Fibroblast of pulmonary artery (primary cell): ENCODE measurements around the gene SLC25A47.

Experiments
- DNase-seq: peaks from one replicate; pipeline ENCODE4 v3.0.0-alpha.2; 2010; ENCODE audit warnings: low read depth
- H3K4me3 ChIP-seq: replicated peaks from 2 replicates; pipeline ENCODE4 v1.5.1; 2011; ENCODE audit warnings: low read depth, mild to moderate bottlenecking, control low read depth, low read length, moderate library complexity
- TF ChIP-seq, protein P1 (sequence below): IDR thresholded peaks from 2 replicates; pipeline ENCODE4 v1.5.1; 2011; ENCODE audit warnings: mild to moderate bottlenecking, control low read depth, low read length, inconsistent platforms; ENCODE audit errors: missing control alignments

SLC25A47 gene

DNA sequence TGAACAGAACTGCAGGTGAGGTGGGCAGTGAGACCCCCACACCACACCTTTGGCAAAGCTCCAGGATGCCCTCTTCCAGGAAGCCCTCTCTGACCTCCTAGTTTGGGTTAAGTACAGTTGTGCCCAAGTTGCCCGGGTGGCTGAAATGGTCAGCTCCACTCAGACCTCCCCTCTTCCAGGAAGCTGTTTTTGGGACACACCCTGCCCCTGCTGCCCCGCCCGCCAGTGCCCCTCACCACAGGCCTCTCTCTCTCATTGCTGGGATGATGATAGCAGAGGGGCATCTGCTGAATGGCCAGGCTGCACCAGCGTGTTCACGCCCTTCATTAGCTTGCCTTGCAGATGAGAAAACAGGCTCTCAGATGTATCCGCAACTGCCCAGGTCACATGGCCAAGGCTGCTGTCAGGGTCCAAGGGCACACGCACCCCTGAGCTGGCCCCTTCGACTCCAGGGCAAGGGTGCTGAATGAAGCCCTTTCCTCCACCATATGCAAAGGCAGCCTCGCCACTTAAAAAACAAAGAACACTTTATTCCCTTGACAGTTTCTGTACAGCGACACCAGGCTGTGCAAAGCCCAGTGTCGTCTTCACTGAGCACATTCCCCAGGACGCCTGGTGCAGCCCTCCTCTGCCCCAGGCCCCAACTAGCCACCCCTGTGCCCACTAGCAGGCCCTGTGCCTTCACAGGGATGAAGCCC, 32.4 kb upstream of the SLC25A47 start:
- no peak for DNase-seq
- TF ChIP-seq, protein P1, sequence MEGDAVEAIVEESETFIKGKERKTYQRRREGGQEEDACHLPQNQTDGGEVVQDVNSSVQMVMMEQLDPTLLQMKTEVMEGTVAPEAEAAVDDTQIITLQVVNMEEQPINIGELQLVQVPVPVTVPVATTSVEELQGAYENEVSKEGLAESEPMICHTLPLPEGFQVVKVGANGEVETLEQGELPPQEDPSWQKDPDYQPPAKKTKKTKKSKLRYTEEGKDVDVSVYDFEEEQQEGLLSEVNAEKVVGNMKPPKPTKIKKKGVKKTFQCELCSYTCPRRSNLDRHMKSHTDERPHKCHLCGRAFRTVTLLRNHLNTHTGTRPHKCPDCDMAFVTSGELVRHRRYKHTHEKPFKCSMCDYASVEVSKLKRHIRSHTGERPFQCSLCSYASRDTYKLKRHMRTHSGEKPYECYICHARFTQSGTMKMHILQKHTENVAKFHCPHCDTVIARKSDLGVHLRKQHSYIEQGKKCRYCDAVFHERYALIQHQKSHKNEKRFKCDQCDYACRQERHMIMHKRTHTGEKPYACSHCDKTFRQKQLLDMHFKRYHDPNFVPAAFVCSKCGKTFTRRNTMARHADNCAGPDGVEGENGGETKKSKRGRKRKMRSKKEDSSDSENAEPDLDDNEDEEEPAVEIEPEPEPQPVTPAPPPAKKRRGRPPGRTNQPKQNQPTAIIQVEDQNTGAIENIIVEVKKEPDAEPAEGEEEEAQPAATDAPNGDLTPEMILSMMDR, result no peak
- H3K4me3 ChIP-seq, result no peak overlapping the region

DNA sequence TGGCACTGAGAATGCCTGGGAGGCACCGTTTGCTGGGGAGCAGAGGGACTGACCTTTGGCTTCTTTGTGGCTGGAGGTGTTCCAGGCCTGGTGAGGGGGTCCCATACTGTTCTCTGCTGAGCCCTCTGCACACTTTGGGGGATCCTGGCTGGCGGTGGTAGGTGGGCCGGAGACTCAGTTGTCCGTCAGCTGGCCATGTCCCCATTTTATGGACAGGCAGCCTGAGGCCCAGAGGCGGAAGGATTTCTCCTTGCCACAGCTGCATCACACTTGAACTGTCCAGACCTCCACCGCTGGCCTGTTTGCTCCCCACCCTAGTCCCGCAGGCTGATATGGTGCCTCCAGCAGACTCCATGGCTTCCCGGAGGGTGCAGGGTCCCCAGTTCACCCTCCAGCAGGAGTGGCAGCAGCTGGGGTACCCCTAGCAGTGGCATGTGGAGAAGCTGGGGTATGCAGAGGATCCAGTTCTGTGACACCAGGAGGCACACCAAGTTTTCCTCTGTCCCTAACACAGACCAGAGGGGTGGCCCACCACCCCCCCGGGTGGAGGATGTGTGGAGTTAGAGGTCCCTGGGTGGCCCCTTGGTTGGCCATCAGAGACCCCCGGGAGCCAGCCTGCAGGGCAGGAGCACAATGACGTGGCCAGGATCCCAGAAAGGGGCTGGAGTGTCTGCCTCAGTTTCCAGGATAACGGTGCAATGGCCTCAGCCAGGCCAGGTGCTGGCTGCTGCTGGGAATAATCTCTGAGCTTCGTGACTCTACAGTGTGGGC, 31.6 kb upstream of the SLC25A47 start:
- TF ChIP-seq, protein P1, result no peak
- no peak overlapping the region for H3K4me3 ChIP-seq
- DNase-seq, result no peak

DNA sequence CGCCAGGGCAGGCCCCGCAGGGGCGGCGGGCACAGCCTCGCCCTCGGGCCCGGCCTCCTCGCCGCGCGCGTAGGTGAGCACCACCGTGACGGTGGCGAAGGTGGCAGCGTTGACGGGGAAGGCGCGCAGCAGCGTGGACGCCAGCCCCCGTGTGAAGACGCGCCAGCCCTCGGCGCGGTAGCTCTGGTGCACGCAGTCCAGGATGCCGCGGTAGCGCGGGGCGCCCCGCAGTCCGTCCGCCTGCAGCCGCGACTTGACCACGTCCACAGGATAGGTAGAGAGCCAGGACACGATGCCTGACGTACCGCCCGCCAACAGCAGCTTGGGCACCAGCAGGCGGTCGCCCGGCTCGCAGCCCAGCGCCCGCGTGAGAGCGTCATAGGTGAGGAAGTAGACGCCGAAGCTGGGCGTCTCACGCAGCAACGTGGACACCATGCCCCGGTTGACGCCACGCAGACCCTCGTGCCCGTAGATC, 30.8 kb upstream of the SLC25A47 start:
- no peak overlapping the region for H3K4me3 ChIP-seq
- DNase-seq, result no peak
- TF ChIP-seq, protein P1, result no peak

DNA sequence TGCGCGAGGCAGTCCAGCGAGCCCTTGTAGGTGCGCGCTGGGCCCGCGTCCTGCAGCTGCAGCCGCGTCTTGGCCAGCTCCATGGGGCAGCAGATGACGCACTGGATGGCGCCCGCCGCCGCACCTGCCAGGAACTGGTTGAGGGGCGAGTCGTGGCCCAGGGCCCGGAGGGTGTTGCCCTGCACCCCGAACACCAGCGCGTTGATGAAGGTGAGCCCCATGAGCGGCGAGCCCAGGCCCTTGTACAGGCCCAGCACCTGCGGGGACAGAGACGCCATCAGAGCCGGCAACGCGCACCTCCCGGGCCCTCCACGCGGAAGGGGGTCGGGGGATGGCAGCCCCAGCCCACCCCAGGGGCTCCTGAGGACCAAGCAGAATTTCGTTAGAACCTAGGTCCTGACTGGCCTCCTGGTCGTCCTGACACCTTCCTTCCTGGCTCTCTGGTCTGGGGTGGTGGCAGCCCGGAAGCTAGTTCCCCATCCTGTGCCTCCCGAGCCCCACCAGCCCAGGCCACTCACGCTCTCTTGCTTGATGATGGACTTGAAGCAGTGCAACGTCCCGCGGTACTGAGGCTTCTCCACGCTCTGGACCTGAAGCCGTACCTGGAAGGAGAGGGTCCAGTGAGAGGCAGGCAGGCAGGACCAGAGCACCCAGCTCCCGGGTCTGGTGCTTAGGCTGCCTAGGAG, 30.2 kb upstream of the SLC25A47 start:
- DNase-seq, result no peak
- TF ChIP-seq, protein P1, result no peak
- no peak overlapping the region for H3K4me3 ChIP-seq

DNA sequence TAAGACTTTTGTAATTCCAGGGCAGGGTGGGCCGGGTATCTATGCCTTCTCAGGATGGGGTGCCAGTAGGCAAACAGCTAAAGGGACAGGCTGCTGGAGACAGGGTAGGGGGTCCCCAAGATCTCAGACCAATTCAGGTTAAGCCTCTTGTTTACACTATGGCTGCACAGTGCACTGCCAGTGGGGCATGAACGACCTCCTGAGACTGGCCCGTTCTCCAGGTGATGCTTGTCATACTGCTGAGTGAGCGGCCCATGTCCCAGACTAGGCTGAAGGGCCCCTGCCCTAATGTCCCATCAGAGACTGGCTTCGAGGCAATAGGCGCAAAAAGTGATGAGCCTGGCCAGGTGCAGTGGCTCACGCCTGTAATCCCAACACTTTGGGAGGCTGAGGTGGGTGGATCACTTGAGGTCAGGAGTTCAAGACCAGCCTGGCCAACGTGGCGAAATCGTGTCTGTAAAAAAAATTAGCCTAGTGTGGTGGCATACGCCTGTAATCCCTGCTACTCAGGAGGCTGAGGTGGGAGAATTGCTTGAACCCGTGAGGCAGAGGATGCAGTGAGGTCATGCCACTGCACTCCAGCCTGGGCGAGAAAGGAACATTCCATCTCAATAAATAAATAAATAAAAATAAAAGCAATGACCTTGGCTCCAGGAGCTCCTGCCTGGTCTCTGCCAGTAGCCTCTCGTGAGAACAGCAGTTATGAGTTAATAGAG, 29.5 kb upstream of the SLC25A47 start:
- no peak overlapping the region for H3K4me3 ChIP-seq
- no peak for DNase-seq
- TF ChIP-seq, protein P1, result no peak

DNA sequence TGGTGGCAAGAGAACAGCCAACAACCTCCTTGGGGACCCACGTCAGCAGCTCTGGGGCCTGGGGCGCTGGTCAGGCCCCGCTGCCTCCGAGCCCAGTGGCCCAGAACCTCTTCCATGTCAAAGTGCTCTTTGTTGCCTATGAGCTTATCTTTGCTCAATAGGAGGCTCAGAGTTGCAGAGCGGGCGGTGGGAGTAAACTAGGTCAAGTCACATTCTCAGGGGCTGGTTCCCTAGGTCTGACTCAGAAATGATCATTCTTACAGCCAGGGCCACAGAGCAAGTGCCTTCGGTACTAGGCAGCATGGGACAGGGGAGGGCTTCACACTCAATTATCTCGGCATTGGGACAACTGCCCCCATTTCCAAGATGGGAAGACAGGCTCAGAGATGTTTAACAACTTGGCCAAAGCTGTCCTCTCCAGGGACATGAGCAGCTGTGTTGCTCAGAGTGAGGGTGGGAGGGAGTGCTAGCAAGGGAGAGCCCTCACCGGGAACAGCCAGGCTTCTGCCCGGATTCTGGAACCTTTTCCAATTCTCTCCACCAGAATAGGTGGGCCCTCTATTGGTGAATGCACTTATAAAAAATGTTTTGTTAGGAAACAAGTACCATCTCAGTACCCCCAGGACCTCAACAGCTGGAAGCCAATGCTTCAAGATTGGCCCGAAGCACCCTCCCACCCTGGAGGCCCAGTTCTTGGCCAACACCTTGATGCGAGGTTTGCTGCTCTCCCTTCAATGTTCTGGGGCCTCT, 28.8 kb upstream of the SLC25A47 start:
- DNase-seq, result no peak
- H3K4me3 ChIP-seq, result no peak overlapping the region
- TF ChIP-seq, protein P1, result no peak
